ENCODE results near the gene ITGB5.

- TF ChIP-seq EP300 (IDR thresholded peaks at IDR 0.05) = peak; percentile 62 to 68
- TF ChIP-seq, protein P1, sequence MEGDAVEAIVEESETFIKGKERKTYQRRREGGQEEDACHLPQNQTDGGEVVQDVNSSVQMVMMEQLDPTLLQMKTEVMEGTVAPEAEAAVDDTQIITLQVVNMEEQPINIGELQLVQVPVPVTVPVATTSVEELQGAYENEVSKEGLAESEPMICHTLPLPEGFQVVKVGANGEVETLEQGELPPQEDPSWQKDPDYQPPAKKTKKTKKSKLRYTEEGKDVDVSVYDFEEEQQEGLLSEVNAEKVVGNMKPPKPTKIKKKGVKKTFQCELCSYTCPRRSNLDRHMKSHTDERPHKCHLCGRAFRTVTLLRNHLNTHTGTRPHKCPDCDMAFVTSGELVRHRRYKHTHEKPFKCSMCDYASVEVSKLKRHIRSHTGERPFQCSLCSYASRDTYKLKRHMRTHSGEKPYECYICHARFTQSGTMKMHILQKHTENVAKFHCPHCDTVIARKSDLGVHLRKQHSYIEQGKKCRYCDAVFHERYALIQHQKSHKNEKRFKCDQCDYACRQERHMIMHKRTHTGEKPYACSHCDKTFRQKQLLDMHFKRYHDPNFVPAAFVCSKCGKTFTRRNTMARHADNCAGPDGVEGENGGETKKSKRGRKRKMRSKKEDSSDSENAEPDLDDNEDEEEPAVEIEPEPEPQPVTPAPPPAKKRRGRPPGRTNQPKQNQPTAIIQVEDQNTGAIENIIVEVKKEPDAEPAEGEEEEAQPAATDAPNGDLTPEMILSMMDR (IDR thresholded peaks at IDR 0.05) = no peak
Measured at GRCh38 chr3:124837730-124838186, 49.4 kb downstream of the ITGB5 start.
